GM21390 (cell line): ENCODE measurements around the gene CYP11A1.

Source experiments
- ATAC-seq: cut with Tn5 transposase; IDR thresholded peaks from one replicate; pipeline ENCODE4 v1.9.1; 2021; ENCODE audit not compliant: unreplicated experiment

The CYP11A1 gene

DNA sequence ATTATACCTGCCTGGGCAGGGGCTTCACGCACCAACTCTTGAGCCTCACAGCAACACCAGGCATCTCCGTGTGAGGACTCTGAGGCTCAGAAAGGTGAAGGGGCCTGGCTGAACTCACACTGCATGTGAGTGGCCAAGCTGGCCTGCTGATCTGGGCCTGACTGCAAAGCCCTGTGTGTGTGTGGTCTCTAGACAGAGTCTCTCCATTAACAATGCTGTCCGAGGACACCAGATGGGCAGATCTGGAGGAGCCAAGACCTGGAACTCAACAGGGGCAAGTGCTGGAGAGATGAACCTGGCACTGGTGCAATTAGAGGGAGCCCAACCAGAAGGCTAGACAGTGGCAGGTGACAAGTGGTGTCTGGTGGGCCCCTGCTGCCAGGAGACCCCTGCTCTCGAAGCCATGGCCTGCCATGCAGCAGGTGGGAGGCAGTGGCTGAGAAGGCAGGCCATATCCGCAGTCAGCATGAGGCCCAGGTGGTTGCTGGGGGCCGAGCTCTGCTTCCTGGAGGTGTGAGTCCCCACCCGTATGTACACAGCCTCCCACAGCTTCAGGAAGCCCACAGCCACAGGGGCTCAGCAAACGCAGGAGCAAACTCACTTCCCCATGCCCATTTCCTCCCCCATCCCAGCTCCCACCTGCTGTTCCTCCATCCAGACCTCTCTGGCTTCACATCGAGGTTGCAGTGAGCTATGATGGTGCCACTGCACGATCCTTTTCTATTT lies 39.0 kb downstream of the CYP11A1 start:
- no peak for ATAC-seq

- ATAC-seq = no peak
These were observed 39.7 kb downstream of the CYP11A1 start for GRCh38 chr15:74327756-74328155.

DNA sequence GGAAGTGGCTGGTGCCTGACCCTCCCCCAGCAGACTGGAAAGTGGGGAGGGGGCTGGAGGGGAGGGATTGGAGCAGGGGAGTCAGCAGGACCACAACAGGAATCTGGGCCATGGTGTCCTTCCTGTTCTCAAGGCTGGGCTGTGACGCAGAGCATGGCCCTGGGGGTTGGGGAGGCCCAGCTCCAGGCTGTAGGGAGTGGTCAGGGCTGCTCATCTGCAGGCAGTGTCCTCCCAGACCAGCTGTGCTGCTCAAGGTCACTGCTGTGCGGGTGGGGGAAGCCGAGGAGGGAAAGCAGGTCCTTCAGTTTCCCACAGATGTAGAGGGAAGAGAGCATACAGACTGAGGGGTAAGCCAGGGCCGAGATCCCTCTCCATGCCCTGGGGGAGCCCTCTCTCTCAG lies 40.7 kb downstream of the CYP11A1 start:
- no peak for ATAC-seq

DNA sequence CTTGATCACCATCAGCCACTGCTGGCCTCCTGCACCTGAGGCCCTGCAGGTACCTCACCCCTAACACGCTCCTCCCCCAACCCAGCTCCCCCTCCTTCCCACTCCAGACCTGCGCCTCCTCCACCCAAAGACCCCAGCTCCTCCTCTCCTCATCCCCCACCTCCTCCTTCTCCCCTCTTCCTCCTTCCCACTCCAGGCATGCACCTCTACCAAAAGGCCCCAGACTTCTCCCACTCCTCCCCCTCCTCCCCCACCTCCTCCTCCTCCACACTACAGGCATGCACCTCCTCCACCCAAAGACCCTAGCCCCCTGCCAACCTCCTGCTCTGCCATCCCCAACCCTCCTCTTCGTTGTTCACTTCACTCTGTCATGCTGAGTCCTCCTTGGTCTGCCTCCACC lies 42.7 kb downstream of the CYP11A1 start:
- ATAC-seq = no peak

DNA sequence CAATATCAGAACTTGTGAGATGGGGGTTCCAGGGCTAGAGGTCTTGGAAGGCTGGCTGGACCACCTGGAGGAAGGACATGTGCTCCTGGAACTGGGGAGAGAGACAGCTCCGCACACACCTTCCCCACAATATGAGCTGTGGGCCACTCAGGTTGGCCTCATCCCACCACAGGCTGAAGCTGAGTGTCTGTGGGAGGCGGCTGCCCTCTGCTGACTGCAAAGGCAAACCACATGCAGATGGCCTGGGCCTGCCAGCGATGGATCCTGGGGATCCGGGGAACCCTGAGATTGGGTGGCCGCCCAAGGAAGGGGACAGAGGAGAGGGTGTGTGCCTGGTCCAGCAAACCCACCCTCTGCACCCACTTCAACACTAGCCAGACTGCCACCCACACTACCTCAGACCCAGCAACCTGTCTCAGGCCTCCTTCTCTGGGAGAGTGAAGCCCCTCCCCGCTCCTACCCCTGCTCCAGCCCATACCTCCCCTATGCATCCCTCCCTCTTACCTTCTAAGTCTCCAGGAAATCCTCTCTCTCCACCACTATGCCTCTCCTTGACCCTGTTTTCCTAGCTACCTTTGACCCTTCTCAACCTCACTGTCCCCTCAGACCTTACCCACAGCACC lies 44.8 kb downstream of the CYP11A1 start:
- no peak for ATAC-seq

- ATAC-seq = no peak
These were observed 46.8 kb downstream of the CYP11A1 start for GRCh38 chr15:74320352-74321247.

DNA sequence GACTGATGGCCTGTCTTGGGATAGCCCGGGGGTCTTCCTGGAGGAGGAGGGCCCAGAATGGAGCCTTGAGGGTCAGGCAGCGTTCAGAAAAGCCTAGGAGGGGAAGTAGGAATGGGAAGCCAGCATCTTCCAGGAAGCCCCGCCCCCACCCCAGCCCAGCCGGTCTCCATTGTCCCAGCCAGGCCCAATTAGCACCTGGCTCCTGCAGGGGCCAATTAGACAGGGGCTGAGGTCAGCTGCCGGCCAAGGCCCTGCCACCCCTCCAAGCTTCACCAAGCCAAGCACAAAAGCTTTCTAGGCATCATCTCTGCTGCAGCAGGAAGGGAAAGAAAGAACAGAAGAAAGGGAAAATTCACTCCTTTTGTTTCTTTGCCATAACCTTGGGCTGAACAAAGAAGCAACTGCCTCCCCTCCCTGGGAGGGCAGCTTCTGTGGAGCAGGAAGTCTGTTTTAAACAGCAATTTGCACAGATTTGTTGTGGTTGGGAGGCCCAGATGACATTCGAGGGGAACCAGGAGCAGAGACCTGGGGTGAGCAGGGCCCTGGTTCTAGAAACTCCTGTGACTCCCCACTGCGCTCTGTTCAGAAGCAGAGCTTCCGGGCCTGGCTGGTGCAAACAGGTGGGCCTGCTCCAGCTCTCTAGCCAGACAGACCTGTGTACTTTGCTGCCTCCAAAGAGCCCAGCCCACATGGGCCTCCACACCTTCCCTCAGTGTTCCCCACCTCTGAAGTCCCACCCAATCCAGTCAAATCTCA lies 47.7 kb downstream of the CYP11A1 start:
- no peak for ATAC-seq

DNA sequence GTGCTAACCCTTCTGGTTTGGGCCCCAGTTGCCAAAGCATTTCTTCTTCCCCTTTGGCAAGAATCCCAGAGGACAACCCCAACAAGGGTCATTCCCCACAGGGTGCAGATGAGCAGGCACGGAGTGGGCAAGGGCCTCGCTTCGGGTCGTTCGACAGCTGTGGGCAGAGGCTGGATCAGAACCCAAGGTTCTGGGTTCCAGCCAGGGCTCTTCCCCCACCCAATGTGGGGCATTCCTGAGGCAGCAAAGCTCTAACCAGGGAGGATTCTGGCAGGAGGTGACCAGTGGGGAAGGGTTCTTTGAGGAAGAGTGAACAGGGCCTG lies 48.3 kb downstream of the CYP11A1 start:
- no peak for ATAC-seq

GRCh38 chr15:74318376-74319137 lies 48.9 kb downstream of the CYP11A1 start:
- no peak for ATAC-seq

- ATAC-seq = no peak
These were observed 49.5 kb downstream of the CYP11A1 start for GRCh38 chr15:74317820-74318375.

GRCh38 chr15:74316141-74316540 lies 51.3 kb downstream of the CYP11A1 start:
- no peak for ATAC-seq

DNA sequence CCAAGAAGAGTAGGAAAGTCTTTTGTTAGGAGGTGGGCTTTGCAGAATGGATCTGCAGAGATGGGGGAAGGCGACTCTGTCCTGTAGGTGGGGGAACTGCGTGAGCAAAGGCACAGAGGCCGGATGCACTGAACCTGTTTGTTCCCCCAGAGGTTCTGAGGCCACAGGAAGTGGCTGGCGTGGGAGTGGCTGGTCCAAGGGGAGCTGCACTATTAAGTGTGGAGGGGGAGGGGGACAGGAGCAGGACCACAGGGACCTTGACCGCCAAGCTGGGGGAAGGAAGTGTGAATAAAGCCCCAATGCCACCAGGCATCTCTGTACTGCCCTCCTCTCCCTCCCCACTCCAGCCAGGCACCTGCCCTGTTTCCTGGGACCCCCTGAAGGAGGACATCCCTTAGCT lies 51.8 kb downstream of the CYP11A1 start:
- ATAC-seq = no peak

DNA sequence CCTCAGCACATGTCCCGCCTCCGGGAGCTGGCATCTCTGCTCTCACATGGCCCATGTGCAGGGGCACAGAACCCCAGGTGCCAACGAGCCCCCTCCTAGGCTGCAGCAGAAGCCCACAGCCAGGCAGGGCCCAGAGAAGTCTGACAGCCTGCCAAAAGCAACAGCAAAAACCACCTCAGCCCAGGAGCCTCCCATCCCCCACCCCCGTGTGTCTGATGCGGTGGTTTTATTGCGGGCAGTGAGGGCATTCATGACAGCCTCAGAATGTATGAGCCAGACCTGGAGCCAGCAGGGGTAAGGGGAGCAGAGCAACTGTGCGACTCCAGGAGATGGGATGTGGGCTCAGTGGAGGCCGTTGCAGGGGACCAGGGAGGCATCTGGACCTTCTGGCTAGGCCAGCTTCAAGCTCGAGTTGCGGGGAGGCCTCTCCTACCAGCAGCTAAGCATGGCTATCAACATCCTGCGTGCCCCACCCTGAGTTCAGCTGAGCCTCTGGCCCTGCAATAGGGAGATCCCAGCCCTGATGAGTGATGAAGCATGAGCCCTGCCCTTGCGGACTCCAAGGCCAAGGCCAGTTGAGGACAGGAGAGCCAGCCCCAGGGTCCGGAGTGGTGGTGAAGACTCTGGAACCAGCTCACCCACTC lies 52.5 kb downstream of the CYP11A1 start:
- ATAC-seq = no peak

DNA sequence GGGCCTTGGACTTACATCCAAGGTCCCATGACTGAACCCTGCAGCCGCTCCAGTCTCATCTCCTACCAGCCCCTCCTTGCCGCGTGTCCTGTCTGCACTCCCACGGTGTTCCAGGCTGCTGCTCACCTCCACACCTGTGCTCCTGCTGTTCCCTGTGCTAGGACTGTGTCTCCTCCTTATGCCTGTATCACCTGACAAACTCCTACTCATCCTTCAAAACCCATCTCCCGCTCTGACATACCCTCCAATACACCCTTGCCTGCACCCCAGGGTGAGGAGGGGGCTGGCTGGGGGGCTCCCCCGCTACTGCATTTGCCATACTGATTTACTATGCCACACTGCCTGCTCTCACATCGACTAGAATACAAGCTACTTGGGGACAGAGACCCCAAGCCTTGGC lies 53.6 kb downstream of the CYP11A1 start:
- no peak for ATAC-seq

- no peak for ATAC-seq
These were observed 54.9 kb downstream of the CYP11A1 start for GRCh38 chr15:74312445-74313007.

DNA sequence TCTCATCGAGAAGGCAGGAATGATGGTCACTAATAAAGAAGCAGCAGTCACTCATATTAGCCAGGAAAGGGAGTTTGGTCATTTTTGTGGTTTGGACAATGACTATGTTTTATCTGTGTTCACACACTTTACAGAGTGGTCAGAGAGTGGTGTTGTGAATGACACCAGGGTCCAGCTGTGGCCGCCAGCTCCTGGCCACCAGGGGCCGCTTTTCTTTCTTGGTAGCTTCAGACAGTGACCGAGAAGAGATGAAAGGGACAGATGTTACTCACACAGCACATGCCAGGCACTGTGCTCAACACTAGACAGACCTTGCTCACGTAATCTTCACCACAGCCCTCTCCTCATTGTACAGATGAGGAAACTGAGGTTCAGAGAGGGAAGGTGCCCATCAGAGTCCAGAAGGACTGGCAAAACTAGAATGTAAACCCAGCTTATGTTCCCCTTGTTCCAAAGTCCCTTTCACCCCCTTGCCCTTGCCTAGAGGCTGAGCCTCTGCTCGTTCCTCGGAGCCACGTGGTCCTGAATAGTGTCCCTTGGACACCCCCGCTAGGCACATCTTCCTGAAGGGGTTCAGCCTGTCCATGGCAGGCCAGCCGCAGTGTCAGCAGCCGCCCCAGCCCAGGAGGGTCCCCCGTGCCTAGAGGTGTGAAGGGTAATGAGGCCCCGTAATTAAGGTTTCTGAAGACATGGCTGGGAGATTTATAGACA lies 55.6 kb downstream of the CYP11A1 start:
- ATAC-seq = no peak

GRCh38 chr15:74307827-74308811 lies 59.3 kb downstream of the CYP11A1 start:
- ATAC-seq = no peak

DNA sequence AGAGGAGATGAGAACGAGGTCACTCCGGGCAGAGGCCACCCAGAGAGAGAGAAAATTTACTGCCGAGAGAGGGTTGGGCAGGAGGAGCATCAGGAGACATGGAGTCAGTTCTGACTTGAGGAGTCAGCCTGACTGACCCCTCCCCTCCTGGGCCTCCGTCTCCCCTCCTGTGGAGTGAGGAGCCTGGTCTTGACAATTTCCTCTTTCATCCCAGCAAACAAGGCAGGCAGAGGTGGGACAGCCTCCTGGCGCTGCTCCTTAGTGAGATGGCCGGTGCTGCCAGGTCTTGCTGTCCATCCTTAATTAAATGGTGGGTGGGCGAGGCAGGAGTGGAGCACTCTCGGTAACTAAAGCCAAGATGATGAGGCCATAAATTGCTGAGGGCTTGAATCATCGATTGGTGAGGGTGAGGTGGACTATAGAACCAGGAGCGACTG lies 60.6 kb downstream of the CYP11A1 start:
- ATAC-seq = no peak
